ENCODE data around the gene SLC45A3.

DNA sequence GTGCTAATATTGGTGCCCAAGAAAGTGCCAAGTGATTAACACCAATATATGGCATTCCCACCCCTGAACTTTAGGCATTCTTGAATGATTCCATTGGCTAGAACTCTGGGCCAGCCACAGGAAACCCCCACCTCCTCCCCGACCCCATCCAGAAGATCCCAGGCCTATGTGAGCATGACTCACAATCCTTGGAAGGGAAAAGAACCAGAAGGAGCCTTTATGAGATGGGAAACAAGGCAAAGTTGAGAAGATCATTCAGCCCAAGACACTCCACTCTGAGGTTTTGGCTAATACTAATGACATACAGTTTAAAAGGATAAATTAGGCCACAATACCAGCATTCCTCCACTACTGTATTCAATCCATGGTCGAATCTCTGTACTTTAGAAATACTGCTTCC, 70.3 kb downstream of the SLC45A3 start:
- no peak for TF ChIP-seq CTCF (IDR thresholded peaks at IDR 0.05)
- no peak for TF ChIP-seq POLR2A (IDR thresholded peaks at IDR 0.05)
